Erythroblast (primary cell): ENCODE results near the gene DMP1.

Source experiments
- GATA1 ChIP-seq: IDR thresholded peaks from 2 replicates; pipeline ENCODE4 v1.6.1; 2011; ENCODE audit warnings: low read depth, mild to moderate bottlenecking, control low read depth, low read length, moderate library complexity
- POLR2A ChIP-seq: IDR thresholded peaks from 2 replicates; pipeline ENCODE4 v1.6.1; 2011; ENCODE audit warnings: mild to moderate bottlenecking, low read length

GRCh38 chr4:87631668-87632067 lies 18.4 kb upstream of the DMP1 start:
- TF ChIP-seq POLR2A (no peak), GATA1 (no peak)
